ENCODE measurements around the gene IL6ST.
A peak's percentile ranks its signal among the peaks of the same experiment; 100 is the strongest.
"Not testable (repeated sequence)": the region's sequence is repeated elsewhere in the genome, so short reads cannot be mapped to it uniquely, and the experiment has no call there.

The IL6ST gene

GRCh38 chr5:55994495-55994997 lies at the start of gene IL6ST:
Gene IL6ST, minus strand, starts transcription at chr5:55994963. Its CDS starts 18,685 bp downstream, at chr5:55976278.
- Histone ChIP-seq H3K4me3 (ENCODE audit: low read depth in 1 of 2, low read length in 1 of 2) (peak within 1 kb of the TSS; percentile 83 to 95), H3K27me3 (peaks cover 73% of the 10 kb centered on the region), H3K4me1 (ENCODE audit: control insufficient read depth in 1 of 2, insufficient read depth in 1 of 2, low read depth in 1 of 2, low read length in 1 of 2) (peaks cover 20 to 32% of the 10 kb centered on the region in 2 experiments), H3K36me3 (no peaks in the 10 kb centered on the region), H3K9me3 (no peaks in the 10 kb centered on the region), H3K27ac (peak within 1 kb of the TSS; percentile 68)
- TF ChIP-seq, protein P1, sequence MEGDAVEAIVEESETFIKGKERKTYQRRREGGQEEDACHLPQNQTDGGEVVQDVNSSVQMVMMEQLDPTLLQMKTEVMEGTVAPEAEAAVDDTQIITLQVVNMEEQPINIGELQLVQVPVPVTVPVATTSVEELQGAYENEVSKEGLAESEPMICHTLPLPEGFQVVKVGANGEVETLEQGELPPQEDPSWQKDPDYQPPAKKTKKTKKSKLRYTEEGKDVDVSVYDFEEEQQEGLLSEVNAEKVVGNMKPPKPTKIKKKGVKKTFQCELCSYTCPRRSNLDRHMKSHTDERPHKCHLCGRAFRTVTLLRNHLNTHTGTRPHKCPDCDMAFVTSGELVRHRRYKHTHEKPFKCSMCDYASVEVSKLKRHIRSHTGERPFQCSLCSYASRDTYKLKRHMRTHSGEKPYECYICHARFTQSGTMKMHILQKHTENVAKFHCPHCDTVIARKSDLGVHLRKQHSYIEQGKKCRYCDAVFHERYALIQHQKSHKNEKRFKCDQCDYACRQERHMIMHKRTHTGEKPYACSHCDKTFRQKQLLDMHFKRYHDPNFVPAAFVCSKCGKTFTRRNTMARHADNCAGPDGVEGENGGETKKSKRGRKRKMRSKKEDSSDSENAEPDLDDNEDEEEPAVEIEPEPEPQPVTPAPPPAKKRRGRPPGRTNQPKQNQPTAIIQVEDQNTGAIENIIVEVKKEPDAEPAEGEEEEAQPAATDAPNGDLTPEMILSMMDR (IDR thresholded peaks at IDR 0.05) = no peak

DNA sequence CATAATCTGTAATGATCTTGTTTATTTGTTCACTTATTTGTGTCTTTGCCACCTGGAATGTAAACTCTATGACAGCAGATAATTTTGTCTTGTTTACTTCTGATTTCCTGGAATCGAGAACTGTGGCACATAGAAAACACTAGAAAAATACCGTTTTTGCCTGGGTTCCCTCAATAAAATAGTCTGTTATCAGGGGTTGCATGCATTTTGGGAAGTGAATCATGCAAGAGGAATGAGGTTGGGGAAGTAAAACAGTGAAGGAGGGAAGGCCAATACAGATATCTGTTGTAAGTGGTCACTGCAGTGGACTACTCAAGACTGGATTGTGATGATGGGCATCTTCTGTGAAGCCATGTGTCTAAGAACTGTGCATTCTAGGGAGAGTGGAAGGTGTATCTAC lies 45.2 kb upstream of the IL6ST start:
- no peaks in the 10 kb centered on the region for H3K4me1 ChIP-seq (ENCODE audit: control insufficient read depth in 1 of 2, insufficient read depth in 1 of 2, low read depth in 1 of 2, low read length in 1 of 2)
- no peaks in the 10 kb centered on the region for H3K36me3 ChIP-seq
- TF ChIP-seq, protein P1 (IDR thresholded peaks at IDR 0.05) = no peak
- peaks cover 38% of the 10 kb centered on the region for H3K27me3 ChIP-seq
- no peaks in the 10 kb centered on the region for H3K9me3 ChIP-seq
- H3K27ac ChIP-seq = no peak overlapping the region
- H3K4me3 ChIP-seq (ENCODE audit: low read depth in 1 of 2, low read length in 1 of 2) = no peak overlapping the region

- peaks cover 34% of the 10 kb centered on the region for H3K27me3 ChIP-seq
- not testable (repeated sequence) for H3K4me1 ChIP-seq (ENCODE audit: control insufficient read depth in 1 of 2, insufficient read depth in 1 of 2, low read depth in 1 of 2, low read length in 1 of 2); H3K9me3 ChIP-seq; H3K27ac ChIP-seq; H3K4me3 ChIP-seq (ENCODE audit: low read depth in 1 of 2, low read length in 1 of 2); H3K36me3 ChIP-seq
These were observed 43.4 kb upstream of the IL6ST start for GRCh38 chr5:56038206-56038605.

DNA sequence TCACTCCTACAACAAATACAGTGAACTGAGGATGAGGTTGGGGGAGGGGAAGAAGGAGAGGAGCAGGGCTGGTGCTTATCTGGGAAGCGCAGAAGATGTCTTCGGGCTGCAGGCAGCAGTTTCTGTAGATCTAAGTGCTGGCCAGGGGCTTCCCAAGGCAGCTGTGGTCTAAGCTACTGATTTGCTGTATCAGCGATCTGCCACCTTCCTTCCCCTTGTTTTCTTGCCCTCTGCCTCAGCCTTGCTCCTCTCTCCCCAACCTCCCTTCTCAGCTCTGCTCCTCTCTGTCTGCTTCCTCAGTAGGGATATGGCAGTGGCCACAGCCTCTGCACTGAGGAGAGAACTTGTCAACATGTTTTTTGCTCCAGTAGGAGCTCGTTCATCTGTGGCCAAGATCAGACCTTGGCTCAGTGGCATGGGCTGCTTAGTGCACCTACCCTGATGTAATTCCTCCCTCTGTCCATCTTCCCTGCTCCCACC lies 42.8 kb upstream of the IL6ST start:
- no peaks in the 10 kb centered on the region for H3K9me3 ChIP-seq
- no peaks in the 10 kb centered on the region for H3K4me1 ChIP-seq (ENCODE audit: control insufficient read depth in 1 of 2, insufficient read depth in 1 of 2, low read depth in 1 of 2, low read length in 1 of 2)
- peaks cover 34% of the 10 kb centered on the region for H3K27me3 ChIP-seq
- H3K36me3 ChIP-seq = no peaks in the 10 kb centered on the region
- no peak overlapping the region for H3K4me3 ChIP-seq (ENCODE audit: low read depth in 1 of 2, low read length in 1 of 2)
- TF ChIP-seq, protein P1 (IDR thresholded peaks at IDR 0.05) = no peak
- H3K27ac ChIP-seq = no peak overlapping the region

- not testable (repeated sequence) for H3K4me3 ChIP-seq (ENCODE audit: low read depth in 1 of 2, low read length in 1 of 2); H3K27ac ChIP-seq; H3K36me3 ChIP-seq; H3K9me3 ChIP-seq; H3K4me1 ChIP-seq (ENCODE audit: control insufficient read depth in 1 of 2, insufficient read depth in 1 of 2, low read depth in 1 of 2, low read length in 1 of 2)
- H3K27me3 ChIP-seq = peaks cover 43% of the 10 kb centered on the region
These were observed 40.6 kb upstream of the IL6ST start for GRCh38 chr5:56035394-56035793.

GRCh38 chr5:56029871-56030630 lies 35.3 kb upstream of the IL6ST start:
- not testable (repeated sequence) for H3K36me3 ChIP-seq; H3K4me3 ChIP-seq (ENCODE audit: low read depth in 1 of 2, low read length in 1 of 2); H3K9me3 ChIP-seq; H3K27ac ChIP-seq
- Histone ChIP-seq H3K27me3 (peaks cover 45% of the 10 kb centered on the region), H3K4me1 (ENCODE audit: control insufficient read depth in 1 of 2, insufficient read depth in 1 of 2, low read depth in 1 of 2, low read length in 1 of 2) (peaks cover 14 to 17% of the 10 kb centered on the region in 2 experiments)

- peaks cover 51% of the 10 kb centered on the region for H3K27me3 ChIP-seq
- peaks cover 14 to 17% of the 10 kb centered on the region in 2 experiments for H3K4me1 ChIP-seq (ENCODE audit: control insufficient read depth in 1 of 2, insufficient read depth in 1 of 2, low read depth in 1 of 2, low read length in 1 of 2)
- no peak overlapping the region for H3K27ac ChIP-seq
- H3K4me3 ChIP-seq (ENCODE audit: low read depth in 1 of 2, low read length in 1 of 2) = no peak overlapping the region
- no peaks in the 10 kb centered on the region for H3K36me3 ChIP-seq
- TF ChIP-seq, protein P1 (IDR thresholded peaks at IDR 0.05) = no peak
- H3K9me3 ChIP-seq = no peaks in the 10 kb centered on the region
These were observed 34.7 kb upstream of the IL6ST start for GRCh38 chr5:56029457-56029856.
